ENCODE measurements around the gene TMEM121. TPM values are rescaled to one million over a fixed set of nuclear protein-coding genes. Genes with fewer than 3 reads are reported as not detected.

Gene TMEM121
- total and polyA plus RNA-seq, 2 of the 8 experiments (the other 6 are each of a cell fraction or from before 2014, with no cell fraction given): 1.9 TPM; not detected in 1

DNA sequence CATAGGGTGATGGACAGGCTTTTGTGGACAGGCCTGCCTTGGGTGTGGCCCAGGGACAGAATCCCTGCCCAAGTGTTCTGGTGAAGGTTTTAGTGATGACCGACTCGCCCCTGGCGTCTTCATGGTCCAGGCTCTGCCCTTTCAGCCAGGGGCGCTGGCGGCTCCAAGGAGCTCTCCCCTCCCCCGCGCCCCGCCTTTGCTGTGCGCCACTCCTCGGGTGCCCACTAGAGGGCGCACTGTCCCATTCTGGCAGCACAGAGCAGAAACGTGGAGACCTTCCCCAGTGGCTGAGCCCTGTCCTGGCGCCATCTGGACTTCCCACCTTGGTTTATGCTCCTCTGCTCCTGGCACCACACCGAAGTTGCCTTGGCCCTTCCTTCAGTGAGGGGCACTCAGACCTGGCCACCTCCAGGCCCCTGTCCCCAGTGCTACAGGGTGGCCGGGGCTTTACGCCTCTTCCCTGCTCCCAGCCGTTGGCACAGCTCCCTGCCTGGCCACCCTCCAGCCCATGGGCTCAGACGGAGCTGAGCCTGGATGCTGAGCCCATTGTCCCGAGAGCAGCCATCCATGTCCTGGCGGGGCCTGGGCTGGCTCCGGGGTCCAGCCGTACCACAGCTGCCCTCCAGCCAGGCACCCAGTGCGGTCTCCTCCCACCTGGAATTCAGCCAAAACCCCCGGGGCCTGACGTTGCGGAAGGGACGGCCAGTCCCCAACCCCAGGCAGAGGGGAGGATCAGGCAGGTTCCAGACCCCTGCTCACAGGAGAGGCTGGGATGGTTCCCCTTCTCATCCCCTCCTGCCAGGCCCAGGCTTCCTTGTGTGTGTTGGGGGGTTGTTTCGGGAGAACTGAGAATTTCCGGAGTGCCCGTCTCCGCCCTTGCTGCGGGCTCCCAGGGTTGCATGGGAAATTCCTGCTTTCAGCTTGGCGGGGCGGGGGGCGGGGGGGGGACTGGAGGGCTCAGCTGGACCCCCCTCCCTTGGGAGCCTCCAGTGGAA is 45.3 kb upstream of the TMEM121 start (continued):
- TF ChIP-seq, protein P1, sequence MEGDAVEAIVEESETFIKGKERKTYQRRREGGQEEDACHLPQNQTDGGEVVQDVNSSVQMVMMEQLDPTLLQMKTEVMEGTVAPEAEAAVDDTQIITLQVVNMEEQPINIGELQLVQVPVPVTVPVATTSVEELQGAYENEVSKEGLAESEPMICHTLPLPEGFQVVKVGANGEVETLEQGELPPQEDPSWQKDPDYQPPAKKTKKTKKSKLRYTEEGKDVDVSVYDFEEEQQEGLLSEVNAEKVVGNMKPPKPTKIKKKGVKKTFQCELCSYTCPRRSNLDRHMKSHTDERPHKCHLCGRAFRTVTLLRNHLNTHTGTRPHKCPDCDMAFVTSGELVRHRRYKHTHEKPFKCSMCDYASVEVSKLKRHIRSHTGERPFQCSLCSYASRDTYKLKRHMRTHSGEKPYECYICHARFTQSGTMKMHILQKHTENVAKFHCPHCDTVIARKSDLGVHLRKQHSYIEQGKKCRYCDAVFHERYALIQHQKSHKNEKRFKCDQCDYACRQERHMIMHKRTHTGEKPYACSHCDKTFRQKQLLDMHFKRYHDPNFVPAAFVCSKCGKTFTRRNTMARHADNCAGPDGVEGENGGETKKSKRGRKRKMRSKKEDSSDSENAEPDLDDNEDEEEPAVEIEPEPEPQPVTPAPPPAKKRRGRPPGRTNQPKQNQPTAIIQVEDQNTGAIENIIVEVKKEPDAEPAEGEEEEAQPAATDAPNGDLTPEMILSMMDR (IDR thresholded peaks at IDR 0.05; ENCODE audit: control extremely low read depth in 1 of 3, insufficient read depth in 1 of 3, low read depth in 1 of 3, low read length in 3 of 3): peak in 2 of 3 experiments; percentile 99; a peak in 3 of 4 replicates

Data from H1 (cell line).